ENCODE results near the gene MICALL2.

Gene MICALL2

GRCh38 chr7:1497293-1497927 lies 38.1 kb upstream of the MICALL2 start:
- TF ChIP-seq POLR2A (IDR thresholded peaks at IDR 0.05; ENCODE audit: low read length) (no peak), GATA1 (IDR thresholded peaks at IDR 0.05; ENCODE audit: low read depth, low read length) (no peak)
- DNase-seq, result no peak

- DNase-seq, result no peak
- TF ChIP-seq GATA1 (IDR thresholded peaks at IDR 0.05; ENCODE audit: low read depth, low read length) (no peak), POLR2A (IDR thresholded peaks at IDR 0.05; ENCODE audit: low read length) (no peak)
Observed at GRCh38 chr7:1496531-1497292, 37.4 kb upstream of the MICALL2 start.

- TF ChIP-seq POLR2A (IDR thresholded peaks at IDR 0.05; ENCODE audit: low read length) (no peak), GATA1 (IDR thresholded peaks at IDR 0.05; ENCODE audit: low read depth, low read length) (no peak)
- no peak for DNase-seq
Observed at GRCh38 chr7:1495564-1496242, 36.4 kb upstream of the MICALL2 start.

GRCh38 chr7:1494866-1495563 lies 35.7 kb upstream of the MICALL2 start:
- DNase-seq, result no peak
- TF ChIP-seq GATA1 (IDR thresholded peaks at IDR 0.05; ENCODE audit: low read depth, low read length) (no peak), POLR2A (IDR thresholded peaks at IDR 0.05; ENCODE audit: low read length) (no peak)

- TF ChIP-seq POLR2A (IDR thresholded peaks at IDR 0.05; ENCODE audit: low read length), result no peak
- TF ChIP-seq GATA1 (IDR thresholded peaks at IDR 0.05; ENCODE audit: low read depth, low read length), result no peak
Observed at GRCh38 chr7:1494447-1494846, 35.2 kb upstream of the MICALL2 start.

GRCh38 chr7:1493571-1493970 lies 34.3 kb upstream of the MICALL2 start:
- DNase-seq, result no peak
- TF ChIP-seq GATA1 (IDR thresholded peaks at IDR 0.05; ENCODE audit: low read depth, low read length) (no peak), POLR2A (IDR thresholded peaks at IDR 0.05; ENCODE audit: low read length) (no peak)

More at GRCh38 chr7:1494447-1494846, 35.2 kb upstream of the MICALL2 start:
- no peak for DNase-seq

GRCh38 chr7:1493129-1493528 lies 33.9 kb upstream of the MICALL2 start:
- TF ChIP-seq POLR2A (IDR thresholded peaks at IDR 0.05; ENCODE audit: low read length) (no peak), GATA1 (IDR thresholded peaks at IDR 0.05; ENCODE audit: low read depth, low read length) (no peak)
- DNase-seq, result no peak

- TF ChIP-seq POLR2A (IDR thresholded peaks at IDR 0.05; ENCODE audit: low read length), result no peak
- TF ChIP-seq GATA1 (IDR thresholded peaks at IDR 0.05; ENCODE audit: low read depth, low read length), result no peak
Observed at GRCh38 chr7:1492640-1493039, 33.4 kb upstream of the MICALL2 start.

GRCh38 chr7:1492221-1492620 lies 33.0 kb upstream of the MICALL2 start:
- no peak for TF ChIP-seq POLR2A (IDR thresholded peaks at IDR 0.05; ENCODE audit: low read length)
- TF ChIP-seq GATA1 (IDR thresholded peaks at IDR 0.05; ENCODE audit: low read depth, low read length), result no peak
- DNase-seq, result no peak

More at GRCh38 chr7:1492640-1493039, 33.4 kb upstream of the MICALL2 start:
- DNase-seq, result no peak

- no peak for DNase-seq
- TF ChIP-seq GATA1 (IDR thresholded peaks at IDR 0.05; ENCODE audit: low read depth, low read length) (no peak), POLR2A (IDR thresholded peaks at IDR 0.05; ENCODE audit: low read length) (no peak)
Observed at GRCh38 chr7:1490837-1491236, 31.6 kb upstream of the MICALL2 start.

- no peak for DNase-seq
- no peak for TF ChIP-seq GATA1 (IDR thresholded peaks at IDR 0.05; ENCODE audit: low read depth, low read length)
- no peak for TF ChIP-seq POLR2A (IDR thresholded peaks at IDR 0.05; ENCODE audit: low read length)
Observed at GRCh38 chr7:1489336-1489735, 30.1 kb upstream of the MICALL2 start.

- TF ChIP-seq GATA1 (IDR thresholded peaks at IDR 0.05; ENCODE audit: low read depth, low read length), result no peak
- no peak for TF ChIP-seq POLR2A (IDR thresholded peaks at IDR 0.05; ENCODE audit: low read length)
- no peak for DNase-seq
Observed at GRCh38 chr7:1488016-1488415, 28.7 kb upstream of the MICALL2 start.

GRCh38 chr7:1487466-1487865 lies 28.2 kb upstream of the MICALL2 start:
- no peak for DNase-seq
- TF ChIP-seq GATA1 (IDR thresholded peaks at IDR 0.05; ENCODE audit: low read depth, low read length) (no peak), POLR2A (IDR thresholded peaks at IDR 0.05; ENCODE audit: low read length) (no peak)

- TF ChIP-seq POLR2A (IDR thresholded peaks at IDR 0.05; ENCODE audit: low read length) (no peak), GATA1 (IDR thresholded peaks at IDR 0.05; ENCODE audit: low read depth, low read length) (no peak)
- DNase-seq, result no peak
Observed at GRCh38 chr7:1486571-1486970, 27.3 kb upstream of the MICALL2 start.
